Stimulated activated naive CD8-positive, alpha-beta T cell treated with anti-CD3 and anti-CD28 coated beads, Interleukin-15, amount 100 ng/mL, for 72 hours (primary cell): ENCODE data around the gene NBPF12.
"Not testable (repeated sequence)": the region's sequence is repeated elsewhere in the genome, so short reads cannot be mapped to it uniquely, and the experiment has no call there.

Experiments
- ATAC-seq: fragments of 150-1000 bp; cut with Tn5 transposase; 2 replicates; pipeline ENCODE4 v1.10.0; 2021; ENCODE audit warnings: mild to moderate bottlenecking, moderate library complexity
- DNase-seq, 2 donors: peaks; one replicate each; pipeline ENCODE4 v3.0.0; 2021 to 2022
- H3K27ac Mint-ChIP-seq, 2 donors: one replicate each; pipeline ENCODE4 v1.8.0; 2022; ENCODE audit warnings: mild to moderate bottlenecking in 2 of 2, mixed read lengths in 2 of 2, moderate library complexity in 2 of 2
- H3K27me3 Mint-ChIP-seq: one replicate; pipeline ENCODE4 v1.8.0; 2022; ENCODE audit warnings: mixed read lengths
- H3K4me1 Mint-ChIP-seq: one replicate; pipeline ENCODE4 v1.8.0; 2022; ENCODE audit warnings: mild to moderate bottlenecking, mixed read lengths
- H3K4me3 Mint-ChIP-seq, 2 donors: one replicate each; pipeline ENCODE4 v1.8.0; 2022; ENCODE audit warnings: mild to moderate bottlenecking in 2 of 2, mixed read lengths in 2 of 2, moderate library complexity in 1 of 2
- H3K9me3 Mint-ChIP-seq, 2 donors: one replicate each; pipeline ENCODE4 v1.8.0; 2022; ENCODE audit warnings: mixed read lengths in 2 of 2

Gene NBPF12, protein sequence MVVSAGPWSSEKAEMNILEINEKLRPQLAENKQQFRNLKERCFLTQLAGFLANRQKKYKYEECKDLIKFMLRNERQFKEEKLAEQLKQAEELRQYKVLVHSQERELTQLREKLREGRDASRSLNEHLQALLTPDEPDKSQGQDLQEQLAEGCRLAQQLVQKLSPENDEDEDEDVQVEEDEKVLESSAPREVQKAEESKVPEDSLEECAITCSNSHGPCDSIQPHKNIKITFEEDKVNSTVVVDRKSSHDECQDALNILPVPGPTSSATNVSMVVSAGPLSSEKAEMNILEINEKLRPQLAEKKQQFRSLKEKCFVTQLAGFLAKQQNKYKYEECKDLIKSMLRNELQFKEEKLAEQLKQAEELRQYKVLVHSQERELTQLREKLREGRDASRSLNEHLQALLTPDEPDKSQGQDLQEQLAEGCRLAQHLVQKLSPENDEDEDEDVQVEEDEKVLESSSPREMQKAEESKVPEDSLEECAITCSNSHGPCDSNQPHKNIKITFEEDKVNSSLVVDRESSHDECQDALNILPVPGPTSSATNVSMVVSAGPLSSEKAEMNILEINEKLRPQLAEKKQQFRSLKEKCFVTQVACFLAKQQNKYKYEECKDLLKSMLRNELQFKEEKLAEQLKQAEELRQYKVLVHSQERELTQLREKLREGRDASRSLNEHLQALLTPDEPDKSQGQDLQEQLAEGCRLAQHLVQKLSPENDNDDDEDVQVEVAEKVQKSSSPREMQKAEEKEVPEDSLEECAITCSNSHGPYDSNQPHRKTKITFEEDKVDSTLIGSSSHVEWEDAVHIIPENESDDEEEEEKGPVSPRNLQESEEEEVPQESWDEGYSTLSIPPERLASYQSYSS (N-terminal part only)

DNA sequence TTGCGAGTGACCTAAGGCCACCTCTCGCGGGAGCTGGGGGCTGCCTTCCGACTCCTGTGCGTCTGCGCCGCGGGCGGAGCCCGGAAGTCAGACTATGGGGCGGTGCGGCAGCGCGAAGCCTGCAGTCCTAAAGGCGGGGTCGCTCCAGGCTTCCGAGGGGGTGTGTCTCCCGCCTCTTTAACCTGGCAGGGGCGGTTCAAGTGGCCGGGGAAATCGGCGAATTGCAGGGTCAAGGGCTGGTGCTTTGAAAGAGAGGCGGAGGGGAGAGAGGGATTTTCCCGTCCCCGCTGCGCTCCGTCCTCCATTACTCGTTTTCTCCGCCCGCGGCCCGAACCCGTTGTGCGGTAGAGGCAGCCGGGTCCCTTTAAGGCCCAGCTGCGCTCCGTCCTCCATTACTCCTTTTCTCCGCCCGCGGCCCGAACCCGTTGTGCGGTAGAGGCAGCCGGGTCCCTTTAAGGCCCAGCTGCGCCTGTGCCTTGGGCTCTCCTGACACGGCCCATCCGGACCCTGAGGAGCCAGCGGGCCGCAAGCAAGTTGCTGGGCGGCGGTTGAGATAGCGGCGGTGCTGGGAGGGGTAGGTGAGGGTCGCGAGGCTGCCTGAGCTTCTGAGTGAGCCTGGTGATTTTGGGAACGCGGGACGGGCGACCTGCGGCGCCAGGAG lies at the start of gene NBPF12:
Gene NBPF12, plus strand, starts transcription at position 83 of the 661 bp plus-strand sequence. CDS start 21,820 bp downstream, outside the sequence.
- H3K9me3 Mint-ChIP-seq, H3K4me1 Mint-ChIP-seq, H3K27me3 Mint-ChIP-seq: not testable (repeated sequence)
- peak; percentile 97 for ATAC-seq
- Mint-ChIP-seq H3K27ac (peak within 1 kb of the TSS; percentile 89 to 97), H3K4me3 (peak within 1 kb of the TSS; percentile 89 to 94)
- peak; percentile 82 to 92 for DNase-seq

DNA sequence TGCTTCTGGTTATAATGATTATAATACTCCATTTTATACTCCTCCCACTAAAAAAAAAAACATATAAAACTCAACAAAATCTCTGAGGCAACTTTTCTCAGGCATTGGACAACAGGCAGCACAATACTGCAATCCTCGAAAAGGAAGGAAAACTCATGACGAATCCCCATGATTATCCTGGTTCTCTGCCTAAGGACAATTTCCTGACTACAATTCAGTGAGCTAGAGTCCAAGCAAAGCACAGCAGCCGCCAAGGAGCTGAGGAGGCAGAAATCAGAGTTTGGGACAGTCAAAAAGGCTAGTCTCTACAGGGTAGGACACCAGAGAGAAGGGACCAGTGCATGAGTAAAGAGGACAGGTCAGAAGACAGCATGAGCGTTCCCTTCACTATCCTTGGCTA lies 46.8 kb upstream of the NBPF12 start:
- not testable (repeated sequence) for DNase-seq, H3K27ac Mint-ChIP-seq, H3K9me3 Mint-ChIP-seq, H3K4me1 Mint-ChIP-seq, H3K27me3 Mint-ChIP-seq, H3K4me3 Mint-ChIP-seq, ATAC-seq

DNA sequence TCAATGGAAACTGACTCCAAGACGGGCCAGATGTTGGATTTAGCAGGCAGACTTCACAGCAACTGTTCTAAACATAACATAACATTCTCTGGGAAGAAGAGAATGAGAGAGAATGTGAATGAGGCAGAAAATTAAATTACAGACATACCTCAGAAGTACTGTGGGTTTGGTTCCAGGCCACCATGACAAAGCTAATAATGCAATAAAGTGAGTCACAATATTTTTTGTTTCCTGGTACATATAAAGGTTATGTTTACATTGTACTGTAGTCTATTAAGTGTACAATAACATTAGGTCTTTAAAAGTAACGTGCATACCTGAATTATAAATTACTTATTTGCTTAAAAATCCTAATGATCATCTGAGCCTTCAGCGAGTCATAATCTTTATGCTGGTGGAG lies 45.8 kb upstream of the NBPF12 start:
- not testable (repeated sequence) for H3K27me3 Mint-ChIP-seq, H3K4me3 Mint-ChIP-seq, H3K9me3 Mint-ChIP-seq, H3K27ac Mint-ChIP-seq, ATAC-seq, DNase-seq, H3K4me1 Mint-ChIP-seq

DNA sequence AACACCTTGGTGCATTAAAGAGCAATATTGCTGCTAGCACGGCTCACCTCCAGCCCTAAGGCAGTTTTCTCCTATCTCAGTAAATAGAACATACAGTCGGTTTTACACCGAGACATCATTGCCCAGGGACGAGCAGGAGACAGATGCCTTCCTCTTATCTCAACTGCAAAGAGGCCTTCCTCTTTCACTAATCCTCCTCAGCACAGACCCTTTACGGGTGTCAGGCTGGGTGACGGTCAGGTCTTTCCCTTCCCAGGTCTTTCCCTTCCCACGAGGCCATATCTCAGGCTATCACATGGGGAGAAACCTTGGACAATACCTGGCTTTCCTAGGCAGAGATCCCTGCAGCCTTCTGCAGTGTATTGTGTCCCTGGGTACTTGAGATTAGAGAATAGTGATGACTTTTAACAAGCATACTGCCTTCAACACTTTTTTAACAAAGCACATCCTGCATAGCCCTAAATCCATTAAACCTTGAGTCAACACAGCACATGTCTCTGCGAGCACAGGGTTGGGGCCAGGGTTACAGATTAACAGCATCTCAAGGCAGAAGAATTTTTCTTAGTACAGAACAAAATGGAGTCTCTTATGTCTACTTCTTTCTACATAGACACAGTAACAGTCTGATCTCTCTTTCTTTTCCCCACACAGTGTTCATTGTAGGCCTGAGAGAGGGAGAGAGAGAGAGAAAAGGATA lies 30.4 kb upstream of the NBPF12 start:
- not testable (repeated sequence) for H3K4me3 Mint-ChIP-seq, H3K4me1 Mint-ChIP-seq, H3K27ac Mint-ChIP-seq, H3K9me3 Mint-ChIP-seq, DNase-seq, ATAC-seq, H3K27me3 Mint-ChIP-seq

DNA sequence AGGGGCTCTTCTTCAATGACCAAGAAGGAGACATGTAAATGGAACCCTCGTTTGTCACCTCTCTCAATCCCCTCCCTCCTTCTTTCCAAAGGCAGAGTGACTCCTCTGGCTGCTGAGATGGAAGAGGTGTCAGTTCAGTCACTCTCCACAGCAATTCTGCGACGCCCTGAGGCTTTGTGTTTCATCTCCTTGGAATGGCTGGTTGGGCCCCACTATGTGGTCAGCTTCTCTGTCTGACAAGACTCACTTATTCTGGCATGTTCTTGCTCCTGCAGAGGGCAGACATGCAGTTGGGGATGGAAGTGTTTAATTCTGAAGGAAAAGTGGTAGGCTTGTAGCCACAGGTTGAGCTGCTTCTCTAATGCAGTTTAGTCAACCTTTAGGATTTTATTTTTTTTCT lies 25.1 kb upstream of the NBPF12 start:
- H3K4me1 Mint-ChIP-seq, H3K9me3 Mint-ChIP-seq: not testable (repeated sequence)

DNA sequence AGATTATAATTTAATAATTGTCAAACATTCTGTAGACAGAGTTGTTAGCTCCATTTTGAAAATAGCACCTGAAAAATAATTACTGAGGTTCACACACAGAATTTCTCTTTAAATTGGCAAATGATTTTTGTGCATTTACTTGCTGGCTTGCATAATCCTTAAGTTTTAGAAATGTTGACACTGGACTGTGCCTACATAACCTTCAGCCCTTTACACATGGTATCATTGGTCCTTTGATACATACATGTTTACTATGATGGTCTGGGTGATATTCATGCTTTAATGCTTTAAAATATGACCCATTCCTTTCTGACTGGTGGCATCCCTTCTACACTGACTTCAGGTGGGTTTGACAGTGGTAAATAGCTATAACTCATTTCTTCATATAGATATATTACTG lies 17.3 kb upstream of the NBPF12 start:
- H3K4me3 Mint-ChIP-seq, H3K9me3 Mint-ChIP-seq, H3K27me3 Mint-ChIP-seq, H3K27ac Mint-ChIP-seq, ATAC-seq, H3K4me1 Mint-ChIP-seq, DNase-seq: not testable (repeated sequence)

More for the DNA sequence above, 25.1 kb upstream of the NBPF12 start:
- H3K27ac Mint-ChIP-seq = peak overlapping the region in 1 of 2 donors; percentile 27
- ATAC-seq, DNase-seq, H3K4me3 Mint-ChIP-seq, H3K27me3 Mint-ChIP-seq: not testable (repeated sequence)

DNA sequence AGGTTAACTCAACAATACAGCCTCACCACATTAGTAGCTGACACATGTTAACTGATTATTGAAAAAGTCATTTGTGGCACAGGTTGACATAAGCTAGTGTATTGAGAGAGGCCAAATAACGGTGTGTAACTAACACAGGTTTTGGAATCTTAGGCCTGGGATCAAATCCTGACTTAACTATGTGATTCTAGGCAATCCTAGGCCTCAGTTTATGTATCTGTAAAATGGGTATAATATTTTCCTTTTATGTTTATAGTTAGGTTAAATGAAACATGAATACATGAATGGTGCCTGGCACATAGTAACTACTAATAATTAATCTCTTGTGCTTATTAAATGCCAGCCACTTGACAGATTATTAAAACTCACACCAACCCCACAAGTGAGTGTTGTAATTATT lies 15.5 kb upstream of the NBPF12 start:
- not testable (repeated sequence) for H3K4me1 Mint-ChIP-seq, H3K27ac Mint-ChIP-seq, DNase-seq, H3K27me3 Mint-ChIP-seq, H3K4me3 Mint-ChIP-seq, H3K9me3 Mint-ChIP-seq, ATAC-seq

DNA sequence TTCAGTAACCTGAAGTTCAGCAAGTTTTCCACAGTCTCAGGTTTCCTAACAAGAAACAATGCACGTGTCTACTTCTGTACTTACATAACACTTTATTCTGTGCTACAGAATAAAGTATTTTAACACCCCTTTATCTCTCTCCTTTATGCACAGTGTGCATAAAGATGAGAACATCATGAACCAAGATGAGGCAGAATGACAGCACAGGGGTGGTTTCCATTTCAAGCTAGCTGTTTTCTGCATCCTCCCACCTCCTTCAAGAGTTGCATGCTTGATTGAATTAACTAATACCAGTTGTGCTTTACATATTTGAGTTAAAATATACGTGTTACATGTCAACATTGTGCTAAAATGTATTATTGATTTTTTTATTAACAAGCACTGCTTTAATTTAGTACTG lies 14.0 kb upstream of the NBPF12 start:
- not testable (repeated sequence) for ATAC-seq, H3K27me3 Mint-ChIP-seq, H3K4me3 Mint-ChIP-seq, DNase-seq, H3K4me1 Mint-ChIP-seq, H3K27ac Mint-ChIP-seq, H3K9me3 Mint-ChIP-seq

DNA sequence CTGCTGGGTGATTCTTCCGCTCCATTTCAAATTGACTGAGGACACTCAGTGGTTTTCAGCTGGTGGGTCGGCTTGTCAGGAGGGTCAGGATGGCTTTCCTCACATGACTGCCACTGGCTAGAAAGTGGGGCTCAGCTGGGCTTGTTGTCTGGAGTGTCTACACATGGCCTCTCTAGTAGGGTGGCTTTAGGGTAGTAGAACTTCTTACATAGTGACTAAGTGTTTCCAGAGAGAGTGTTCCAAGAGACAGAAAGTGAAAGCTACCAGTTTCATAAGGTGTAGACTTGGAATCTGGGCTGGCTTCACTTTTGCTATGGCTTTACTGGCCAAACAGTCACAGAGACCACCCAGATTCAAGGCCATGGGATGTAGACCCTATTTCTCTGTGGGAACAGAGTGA lies 11.7 kb upstream of the NBPF12 start:
- not testable (repeated sequence) for H3K9me3 Mint-ChIP-seq, H3K4me1 Mint-ChIP-seq, H3K4me3 Mint-ChIP-seq, DNase-seq, H3K27me3 Mint-ChIP-seq, H3K27ac Mint-ChIP-seq
- peak; percentile 33 for ATAC-seq

DNA sequence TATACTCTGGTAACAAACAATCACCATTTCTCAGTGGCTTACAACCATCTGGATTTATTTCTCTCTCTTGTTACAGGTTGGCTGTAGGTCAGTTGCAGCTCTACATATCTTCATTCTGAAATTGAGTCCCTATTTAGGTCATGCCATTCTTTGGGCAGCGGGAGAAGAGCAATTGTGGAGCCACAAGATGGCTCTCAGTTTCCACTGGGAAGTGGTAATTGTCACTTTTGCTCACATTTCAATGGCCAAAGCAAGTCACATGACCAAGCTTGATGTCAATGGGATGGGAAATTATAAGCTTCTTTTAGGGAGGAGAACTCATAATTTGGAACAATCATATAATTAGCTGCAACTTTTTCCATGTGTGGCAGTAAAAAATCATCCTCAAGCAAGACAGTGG lies 7.9 kb upstream of the NBPF12 start:
- not testable (repeated sequence) for H3K27ac Mint-ChIP-seq, ATAC-seq, H3K4me1 Mint-ChIP-seq, H3K27me3 Mint-ChIP-seq, H3K4me3 Mint-ChIP-seq, DNase-seq, H3K9me3 Mint-ChIP-seq

DNA sequence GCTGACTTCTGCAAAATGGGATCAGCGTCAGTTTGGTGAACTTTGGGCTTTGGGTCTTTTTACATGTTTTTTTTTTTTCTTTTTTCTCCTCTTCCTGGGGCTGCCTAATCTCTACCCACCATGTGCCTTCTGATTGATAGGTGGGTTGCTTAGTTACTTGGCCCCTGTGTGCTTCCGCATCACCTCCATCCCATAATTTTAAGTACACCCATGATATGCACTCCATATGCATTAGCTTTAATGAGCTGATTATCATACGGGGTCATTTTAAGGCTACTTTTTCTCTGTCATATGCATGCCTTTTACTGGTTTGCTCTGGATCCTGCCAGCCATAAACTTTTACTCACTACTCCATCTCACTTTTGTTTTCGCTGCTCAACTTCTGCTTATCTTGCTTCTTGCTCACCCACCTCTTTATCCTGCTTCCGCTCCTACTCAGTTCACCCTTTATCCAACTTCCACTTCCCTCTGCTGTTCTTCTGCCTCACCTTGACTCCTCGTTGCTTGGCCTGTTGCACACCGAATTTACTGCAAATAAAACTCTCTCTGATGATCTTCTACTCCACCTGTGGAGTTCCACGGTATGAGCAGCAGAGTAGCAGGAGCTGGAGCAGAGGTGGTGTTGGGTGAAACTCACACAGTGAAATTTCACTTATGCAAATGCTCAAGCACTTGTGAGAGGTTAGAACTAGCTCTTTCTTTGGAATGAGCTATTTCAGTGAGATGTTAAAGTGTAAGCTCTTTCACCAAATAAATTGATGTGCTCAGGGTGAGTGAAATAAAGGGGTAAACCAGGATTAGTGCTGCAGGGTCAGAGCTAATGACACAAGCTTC lies 3.5 kb upstream of the NBPF12 start:
- ATAC-seq, H3K4me1 Mint-ChIP-seq: not testable (repeated sequence)

DNA sequence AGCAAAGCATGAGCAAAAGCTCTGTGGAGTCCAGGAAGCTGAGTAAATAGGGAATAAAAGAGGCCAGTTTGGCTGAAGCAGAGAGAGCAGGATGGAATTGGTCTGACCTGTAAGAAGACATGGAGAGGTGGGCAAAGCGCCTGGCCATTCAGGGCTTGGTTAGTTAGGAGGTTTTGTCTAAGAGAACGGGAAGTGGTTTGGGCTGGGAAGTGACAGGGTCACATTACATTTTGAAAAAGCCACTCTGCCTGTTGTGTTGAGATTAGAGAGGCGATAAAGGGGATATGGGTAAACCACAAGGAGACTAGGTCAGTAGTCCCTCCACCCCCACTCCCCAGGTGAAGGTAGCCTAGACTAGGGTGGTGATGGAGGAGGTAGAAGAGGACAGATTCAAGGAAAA lies 662 bp upstream of the NBPF12 start:
- not testable (repeated sequence) for DNase-seq, H3K27ac Mint-ChIP-seq, H3K9me3 Mint-ChIP-seq, H3K4me1 Mint-ChIP-seq, ATAC-seq, H3K27me3 Mint-ChIP-seq
- peak overlapping the region; percentile 73 to 82 for H3K4me3 Mint-ChIP-seq

More for the DNA sequence above, 3.5 kb upstream of the NBPF12 start:
- H3K9me3 Mint-ChIP-seq, H3K27me3 Mint-ChIP-seq, DNase-seq: not testable (repeated sequence)
- Mint-ChIP-seq H3K27ac (peak overlapping the region in 1 of 2 donors; percentile 47), H3K4me3 (peak overlapping the region; percentile 7 to 46)

DNA sequence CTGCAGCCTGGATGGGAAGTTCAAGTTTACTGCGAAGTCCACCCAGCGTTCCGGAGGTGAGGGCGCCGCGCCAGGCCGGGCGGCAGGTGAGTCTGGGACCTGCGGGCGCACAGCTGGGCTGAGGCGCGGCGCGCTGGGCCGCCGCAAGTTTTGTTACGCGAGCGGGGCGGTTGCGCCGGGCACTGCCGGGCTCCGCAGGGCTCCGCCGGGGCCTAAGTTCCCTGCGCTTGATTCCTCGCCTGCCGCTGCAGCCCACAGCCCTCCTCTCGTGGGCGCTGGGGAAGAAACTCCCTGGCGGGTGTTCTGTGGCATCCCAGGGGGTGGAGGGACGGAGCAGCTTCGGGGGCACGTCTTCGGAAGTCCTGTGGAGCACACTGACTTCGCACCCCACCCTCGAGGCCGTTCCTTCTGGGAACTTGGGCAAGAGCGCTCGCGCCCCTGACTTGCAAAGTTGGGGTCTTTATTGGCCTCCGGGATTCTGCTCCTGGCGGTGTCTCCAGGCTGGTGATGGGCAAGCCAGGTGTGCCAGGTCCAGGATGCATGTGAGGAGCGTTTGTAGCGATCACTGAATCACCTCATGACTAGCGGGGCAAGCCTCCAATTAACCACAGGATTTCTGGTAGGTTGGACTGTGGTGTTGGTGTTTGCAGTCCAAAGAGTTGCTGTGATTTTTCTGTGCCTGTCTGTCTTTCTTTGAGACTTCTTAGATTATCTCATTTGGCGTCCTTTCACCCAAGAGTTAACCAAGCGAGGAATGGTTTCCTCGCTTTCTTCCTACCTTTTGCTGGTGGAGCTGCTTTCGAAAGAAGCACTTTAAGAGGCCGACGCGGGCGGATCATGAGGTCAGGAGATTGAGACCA lies 1.0 kb downstream of the NBPF12 start:
- H3K27me3 Mint-ChIP-seq, H3K9me3 Mint-ChIP-seq, H3K4me1 Mint-ChIP-seq: not testable (repeated sequence)
- H3K4me3 Mint-ChIP-seq = peak overlapping the region; percentile 89 to 94
- ATAC-seq (peak; percentile 53), DNase-seq (peak; percentile 33 to 43)
- peak overlapping the region in 1 of 2 donors; percentile 89 for H3K27ac Mint-ChIP-seq

DNA sequence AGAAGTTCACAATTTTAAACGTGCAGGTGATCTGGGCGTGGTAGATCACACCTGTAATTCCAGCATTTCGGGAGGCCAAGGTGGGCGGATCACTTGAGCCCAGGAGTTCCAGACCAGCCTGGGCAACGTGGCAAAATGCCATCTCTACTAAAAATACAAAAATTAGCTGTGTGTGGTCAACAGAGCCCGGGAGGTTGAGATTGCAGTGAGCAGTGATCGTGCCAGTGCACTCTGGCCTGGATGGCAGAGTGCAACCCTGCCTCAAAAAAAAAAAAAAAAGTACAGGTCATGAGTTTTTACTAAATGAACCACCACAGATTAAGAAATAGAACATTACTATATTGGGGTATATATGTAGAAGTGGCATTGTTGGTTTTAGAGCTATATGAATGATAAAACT lies 2.2 kb downstream of the NBPF12 start:
- not testable (repeated sequence) for H3K27ac Mint-ChIP-seq, DNase-seq, ATAC-seq, H3K9me3 Mint-ChIP-seq, H3K4me1 Mint-ChIP-seq, H3K4me3 Mint-ChIP-seq, H3K27me3 Mint-ChIP-seq
